Measurements from ENCODE around the gene DHRS9.
"Not testable (repeated sequence)": the region's sequence is repeated elsewhere in the genome, so short reads cannot be mapped to it uniquely, and the experiment has no call there.

DHRS9 gene

DNA sequence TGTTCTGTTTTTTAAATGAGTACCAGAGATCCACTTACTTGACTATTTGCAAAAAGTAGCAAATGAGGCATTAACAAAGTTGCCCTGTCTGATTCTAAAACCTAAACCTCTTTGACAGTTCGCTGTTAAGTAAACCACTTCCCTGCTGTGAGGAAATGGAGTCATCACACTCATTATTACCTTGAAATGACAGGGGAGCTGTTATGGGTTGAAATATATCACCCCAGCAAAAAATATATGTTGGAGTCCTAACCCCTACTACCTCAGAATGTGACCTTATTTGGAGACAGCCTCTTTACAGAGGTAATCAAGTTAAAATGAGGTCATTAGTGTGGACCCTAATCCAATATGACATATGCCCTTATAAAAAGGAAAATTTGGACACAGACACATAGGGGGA is 36.1 kb downstream of the DHRS9 start:
- peak; percentile 92 for DNase-seq

DNA sequence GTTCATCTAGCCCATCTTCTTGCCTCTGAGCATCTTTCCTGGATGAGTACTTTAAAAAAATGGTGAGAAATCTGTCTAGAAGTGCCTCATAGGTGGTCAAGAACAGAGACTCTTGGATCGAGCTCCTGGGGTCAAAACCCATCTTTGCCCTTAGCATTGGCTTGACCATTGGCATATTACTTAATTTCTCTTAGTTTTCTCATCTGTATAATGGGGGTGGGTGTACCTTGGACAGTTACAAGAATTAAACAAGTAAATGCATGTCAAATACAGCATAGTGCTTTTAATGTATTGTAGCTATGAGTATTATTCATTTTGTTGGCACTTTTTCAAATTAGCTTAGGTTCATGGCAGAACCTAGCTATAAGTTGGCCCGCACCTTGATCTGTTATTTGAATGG is 36.8 kb downstream of the DHRS9 start:
- DNase-seq: no peak

DNA sequence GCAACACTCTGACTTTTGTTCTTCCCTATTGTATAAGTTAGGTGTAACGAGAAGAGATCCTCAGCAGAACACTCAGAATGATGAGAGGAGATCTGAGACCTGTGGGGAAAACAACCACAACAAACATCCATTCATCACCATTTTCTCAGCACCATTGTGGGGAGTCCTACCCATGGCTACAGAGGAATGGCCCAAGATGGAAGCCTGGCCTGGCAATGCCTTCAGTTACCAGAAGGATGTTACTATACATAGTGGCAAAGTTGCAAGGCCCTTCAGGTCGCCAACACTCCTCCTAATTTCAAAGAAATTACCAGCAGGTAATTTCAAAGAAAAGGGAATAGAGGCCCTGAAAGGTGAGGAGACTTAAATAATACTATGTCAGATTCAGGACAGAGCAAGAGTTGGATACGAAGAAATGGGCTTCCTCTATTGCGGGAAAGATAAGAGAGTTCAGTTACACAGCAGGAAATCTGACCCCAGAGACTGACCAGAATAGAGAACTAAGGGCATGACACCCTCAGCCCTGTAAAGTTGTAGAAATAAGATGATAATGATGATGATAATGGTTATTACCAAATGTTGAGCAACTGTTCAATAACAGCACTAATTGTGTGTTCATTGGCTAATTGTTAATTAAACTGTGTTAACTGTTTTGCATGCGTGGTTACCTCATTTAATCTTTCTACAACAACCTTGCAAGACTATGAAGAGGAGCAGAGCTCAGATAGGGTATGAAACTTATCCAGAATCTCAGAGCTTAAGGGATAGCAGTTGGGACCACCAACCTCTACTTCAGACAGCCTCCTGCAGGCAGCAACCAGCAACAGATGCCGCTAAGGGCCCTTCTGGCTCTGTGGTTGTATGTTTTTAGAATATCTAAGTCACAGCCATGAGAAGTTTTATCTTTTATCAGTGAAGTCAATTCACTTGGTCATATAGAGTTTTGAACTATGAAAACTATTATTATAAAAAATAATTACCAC is 37.5 kb downstream of the DHRS9 start:
- DNase-seq: no peak

DNA sequence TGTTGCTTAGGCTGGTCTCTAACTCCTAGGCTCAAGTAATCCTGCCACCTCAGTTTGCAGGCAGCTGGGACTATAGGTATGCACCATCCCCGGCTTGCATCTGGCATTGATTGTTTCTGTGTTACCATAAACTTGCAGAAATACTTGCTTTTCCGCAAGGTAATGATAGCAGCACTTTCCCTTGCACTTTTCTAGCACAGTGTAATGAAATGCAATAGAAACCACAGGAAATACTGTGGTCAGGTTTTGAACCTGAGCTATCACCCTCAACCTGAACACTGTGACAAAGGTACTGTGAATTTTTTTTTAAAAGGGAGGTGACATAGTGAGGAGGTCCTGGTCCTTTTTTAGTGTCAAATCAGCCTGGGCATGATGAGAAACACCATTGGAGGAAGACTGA is 38.3 kb downstream of the DHRS9 start:
- no peak for DNase-seq

DNA sequence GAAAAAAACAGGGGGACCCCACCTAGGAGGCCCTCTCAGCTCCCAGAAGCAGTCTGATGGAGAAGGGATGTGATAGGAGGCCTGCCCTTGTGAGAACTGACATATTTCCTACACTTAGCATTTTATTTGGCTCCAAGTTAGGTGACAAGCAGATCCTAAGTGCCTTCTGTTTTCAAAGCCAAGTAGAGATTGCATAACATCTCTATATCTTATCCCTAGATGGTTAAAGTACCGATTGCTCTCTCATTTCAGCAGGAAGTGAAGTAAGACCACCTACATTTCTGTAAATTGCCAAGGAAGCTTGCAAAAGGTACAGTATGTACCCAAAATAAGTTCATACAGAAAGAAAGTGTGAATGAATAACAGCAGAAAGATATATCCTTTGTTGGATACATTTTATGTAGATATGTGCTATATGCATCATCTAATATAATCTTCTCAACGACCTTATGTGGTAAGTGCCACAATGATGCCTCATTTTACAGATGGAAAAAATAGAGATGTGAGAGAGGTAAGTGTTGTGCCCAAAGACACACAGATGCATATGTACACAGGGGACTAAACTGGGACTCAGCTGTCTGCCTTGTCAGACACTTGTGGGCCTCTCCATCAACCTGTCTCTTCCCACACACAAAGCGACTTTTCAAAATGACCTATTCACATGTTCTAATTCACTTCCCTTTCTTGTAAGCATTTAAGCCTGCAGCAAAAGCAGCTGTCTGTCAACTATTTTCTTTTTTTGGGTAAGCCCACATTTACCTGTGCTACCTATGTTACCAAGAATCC is 38.9 kb downstream of the DHRS9 start:
- no peak for DNase-seq

DNA sequence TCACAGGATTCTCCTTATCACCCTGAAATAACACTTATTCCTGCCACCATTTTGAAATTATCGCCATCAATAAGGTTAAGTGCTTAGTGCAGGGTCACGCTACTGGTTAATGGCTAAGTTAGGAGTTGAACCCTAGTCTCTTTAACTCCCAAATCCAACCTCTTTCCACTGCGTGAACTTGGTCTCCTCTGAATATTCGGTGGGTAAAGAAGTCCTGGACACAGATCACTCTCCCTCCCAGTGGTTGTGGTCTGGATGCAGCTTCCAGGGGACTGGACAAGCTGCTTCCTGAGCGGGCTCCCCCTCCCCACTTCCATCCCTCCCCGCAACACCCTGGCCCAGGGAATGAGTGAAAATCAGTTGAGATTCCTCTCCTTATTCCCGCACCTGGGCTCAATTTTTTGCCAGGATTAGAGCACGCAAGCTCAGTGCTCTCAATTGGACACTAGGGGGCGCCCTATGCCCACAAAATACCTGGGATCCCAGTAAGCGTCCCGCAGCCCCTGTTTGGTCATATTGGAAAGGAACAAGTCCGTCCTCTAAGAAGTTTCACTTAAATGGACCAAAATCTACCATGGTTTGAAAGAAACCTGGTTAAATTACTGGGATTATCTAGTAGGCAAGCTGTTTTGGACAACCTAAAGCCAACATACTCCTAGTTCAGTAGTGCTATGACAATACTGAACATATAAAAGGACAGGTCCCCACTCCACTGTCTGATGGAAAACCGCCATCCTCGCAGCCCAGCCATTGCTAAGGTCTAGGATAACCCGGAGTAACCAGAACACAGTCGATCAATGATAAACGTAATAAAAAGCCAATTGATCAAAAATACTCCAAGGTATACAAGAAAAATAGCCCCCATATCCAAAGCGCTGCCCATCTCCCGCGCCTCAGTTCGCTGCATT is 40.4 kb downstream of the DHRS9 start:
- DNase-seq: peak; percentile 95

DNA sequence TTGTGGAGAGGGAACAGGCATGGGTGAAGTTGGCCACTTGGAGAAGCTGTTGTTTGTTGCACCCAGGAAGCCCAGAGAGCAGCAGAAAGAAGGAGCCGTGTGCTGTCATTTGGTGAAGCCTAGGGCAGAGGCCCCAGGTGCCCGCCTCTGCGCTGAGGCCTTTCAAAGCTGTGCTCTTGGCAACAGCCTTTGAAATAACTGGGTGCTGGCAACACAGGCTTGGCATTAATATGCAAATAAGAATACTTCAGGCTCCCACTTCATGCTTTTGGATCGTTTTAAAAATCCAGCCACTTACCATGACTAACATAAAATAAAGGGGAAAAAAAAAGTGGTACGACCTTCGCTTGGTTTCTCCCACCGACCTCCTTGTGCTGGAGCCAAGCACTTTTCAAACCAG is 41.1 kb downstream of the DHRS9 start:
- DNase-seq: no peak

DNA sequence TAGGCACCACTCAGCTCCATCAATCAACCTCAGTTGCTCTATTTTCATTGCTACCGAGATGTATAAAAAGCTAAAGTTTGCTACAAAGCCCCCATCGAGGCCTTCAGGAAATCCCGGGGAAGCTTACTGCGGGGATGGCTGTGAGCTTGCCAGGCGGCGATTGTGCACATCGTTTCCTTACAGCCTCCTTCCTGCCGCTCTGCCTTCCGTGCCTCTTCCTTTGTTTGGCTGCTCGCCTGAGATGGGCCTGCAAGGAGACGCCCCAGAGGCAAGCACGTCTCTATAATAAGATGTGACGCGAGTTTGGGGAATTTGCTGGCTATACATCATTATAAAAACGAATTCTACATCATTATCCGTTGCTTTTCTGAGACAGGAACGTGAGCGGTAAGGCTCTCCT is 41.6 kb downstream of the DHRS9 start:
- peak; percentile 84 for DNase-seq

DNA sequence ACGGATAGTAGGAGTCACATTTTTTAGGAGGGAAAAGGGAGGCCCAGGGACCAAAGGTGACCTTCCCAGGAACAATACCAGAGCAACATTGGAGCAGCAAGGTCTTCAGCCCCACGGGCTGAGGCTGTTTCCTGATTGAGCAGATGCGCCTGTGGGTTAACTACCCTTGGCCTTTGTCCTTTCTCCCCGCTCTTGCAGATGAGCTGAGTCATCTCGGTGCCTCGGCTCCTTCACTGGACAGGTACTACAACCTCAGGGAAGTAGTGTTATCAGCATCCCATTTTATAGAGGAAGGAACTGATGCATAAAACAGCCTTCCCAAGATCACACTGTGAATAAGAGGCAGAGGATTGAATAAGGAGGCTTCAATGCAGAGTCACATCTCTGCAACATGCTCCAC is 43.5 kb downstream of the DHRS9 start:
- no peak for DNase-seq

DNA sequence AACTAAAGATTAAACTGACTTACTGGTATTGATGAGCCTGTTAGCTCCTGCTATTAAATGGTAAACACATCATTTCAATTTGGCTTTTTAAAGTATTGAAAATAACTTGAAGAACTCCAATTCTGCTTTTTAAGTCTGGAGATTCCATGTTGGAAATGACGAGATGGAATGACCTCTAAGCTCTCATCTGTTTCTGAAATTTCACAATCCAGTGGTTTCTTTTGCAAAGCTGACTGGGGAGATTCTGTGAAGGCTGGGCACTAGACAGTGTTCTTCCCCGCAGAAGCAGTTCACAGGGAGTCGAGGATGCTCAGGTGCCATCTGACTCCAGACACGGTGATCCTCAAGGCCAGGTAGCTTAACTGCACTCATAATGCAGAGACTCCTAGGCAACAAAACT is 44.7 kb downstream of the DHRS9 start:
- no peak for DNase-seq

DNA sequence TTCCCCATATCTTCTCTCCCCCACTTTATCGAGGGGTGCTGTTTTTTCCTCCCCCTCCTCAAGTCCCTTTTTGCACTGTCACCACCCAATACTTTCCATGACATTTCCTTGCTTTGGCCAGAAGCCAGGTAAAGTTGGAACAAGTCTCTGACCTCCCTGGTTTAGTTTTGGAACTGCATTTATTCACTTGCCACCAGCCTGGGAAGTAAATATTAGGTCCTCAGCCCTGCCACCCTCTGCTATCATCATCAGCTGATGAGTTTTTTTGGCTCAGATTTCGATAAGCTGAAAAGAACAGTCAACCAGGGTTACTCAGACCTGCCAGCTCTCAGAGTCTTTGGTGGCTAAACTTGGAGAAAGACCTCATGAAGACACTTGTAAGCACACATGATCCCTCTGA is 47.0 kb downstream of the DHRS9 start:
- no peak for DNase-seq

DNA sequence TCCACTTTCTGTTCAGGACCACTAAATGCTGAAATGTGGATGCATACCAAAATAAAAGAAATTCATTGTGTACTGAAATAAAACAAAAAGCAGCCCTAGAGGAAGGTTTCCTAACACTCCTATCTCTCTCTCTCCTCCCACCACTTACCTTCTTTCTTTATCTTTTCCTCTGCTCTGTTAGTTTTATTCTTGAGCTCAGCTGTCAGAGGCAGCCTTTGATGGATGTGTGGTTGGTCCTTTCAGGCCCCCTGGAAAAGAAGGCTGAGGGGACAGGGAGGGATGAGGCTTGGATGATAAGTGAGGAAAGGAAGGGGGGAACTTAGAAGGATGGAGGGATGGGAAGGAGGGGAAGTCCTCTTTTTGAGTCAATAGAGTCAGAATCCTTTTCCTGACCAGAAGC is 47.6 kb downstream of the DHRS9 start:
- DNase-seq: no peak

DNA sequence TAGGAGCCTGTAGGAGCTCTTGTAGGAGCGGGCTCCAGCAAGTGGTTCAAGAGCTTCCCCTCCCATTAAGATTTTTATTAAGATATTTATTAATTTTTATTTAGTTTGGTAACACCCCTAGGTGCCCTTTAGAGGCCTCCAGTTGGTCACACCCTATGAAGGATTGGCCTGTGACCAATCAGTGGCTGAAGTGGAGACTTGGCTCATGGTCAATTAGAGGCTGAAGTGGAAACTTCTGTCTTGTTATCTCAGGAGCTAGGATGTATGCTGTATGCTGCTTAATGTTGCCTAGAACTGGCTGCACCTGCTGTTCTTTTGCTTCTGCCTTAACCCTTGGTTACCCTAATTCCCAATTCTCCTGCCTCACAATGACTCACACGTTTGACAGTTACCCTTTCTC is 48.7 kb downstream of the DHRS9 start:
- DNase-seq: no peak

DNA sequence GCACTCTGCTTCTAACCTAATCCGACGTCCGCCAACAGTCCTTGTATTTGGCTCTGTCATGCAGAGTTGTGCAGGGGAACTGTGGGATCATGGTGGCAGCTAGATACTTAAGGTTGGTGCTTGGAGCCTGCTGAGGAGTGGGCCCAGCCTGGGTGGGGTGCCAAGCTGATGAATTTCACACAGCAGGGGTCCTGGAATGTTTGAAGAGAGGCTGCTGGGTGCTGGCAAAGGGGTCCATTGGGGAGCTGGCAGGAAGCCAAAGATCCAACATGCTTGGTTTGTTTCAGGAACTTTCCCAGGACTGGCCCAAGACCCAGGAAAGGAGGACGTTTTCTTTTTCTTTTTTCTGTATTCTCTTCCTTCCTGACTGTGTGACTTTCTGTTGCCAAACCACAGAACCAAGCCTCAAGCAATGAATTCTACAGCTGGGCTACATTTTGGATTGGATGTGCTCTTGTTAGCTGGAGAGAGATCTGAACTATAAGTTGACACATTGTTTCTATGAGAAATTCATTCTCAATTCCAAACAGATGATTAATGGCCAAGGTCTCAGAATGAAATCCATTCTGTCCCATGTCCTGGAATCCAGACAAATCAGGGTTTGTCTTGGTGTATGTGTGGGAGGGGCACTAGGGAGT is 49.9 kb downstream of the DHRS9 start:
- DNase-seq: peak; percentile 40

DNA sequence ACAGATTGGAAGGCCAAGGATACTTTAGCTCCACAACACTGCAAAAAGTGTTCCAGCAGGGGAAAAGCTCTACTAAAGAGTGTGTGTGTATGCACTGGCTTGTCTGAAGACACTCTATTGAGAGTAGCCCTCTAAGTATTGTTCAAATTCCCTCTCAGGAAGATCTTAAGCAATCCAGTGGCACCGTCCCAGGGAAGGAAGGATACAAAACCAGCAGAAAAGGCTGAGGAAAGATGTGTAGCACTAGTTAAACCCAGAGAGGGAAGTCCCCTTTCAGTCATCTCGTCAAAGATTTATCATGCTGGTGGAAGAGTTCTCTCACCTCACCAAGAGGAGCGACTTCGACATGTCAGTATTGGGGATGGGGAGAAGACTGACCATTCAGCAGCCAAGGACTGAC is 50.5 kb downstream of the DHRS9 start:
- no peak for DNase-seq

DNA sequence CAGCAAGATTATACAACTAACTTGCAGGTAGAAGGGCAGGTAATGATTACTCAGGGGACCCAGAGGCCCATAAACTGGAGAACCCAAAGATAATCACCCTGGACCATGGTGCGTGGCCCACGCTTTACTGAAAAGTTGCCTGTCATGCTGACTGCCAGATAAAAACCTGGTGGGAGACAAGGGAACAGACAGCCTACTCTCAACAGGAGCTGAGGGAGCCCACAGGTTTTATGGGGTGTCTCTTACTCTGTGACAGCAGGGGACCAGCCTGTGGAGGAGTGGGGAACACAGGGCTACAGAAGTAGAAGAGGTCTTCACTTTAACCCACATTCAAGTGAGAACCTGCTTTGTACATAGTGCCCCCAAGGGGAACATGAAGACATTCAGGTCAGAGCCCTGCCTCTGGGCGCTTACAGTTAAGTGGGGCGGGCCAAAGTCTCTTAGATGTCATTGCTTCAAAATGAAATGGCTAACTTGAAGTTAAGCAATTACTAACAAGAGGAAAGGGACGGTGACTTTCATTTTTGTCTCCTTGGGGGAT is 60.4 kb downstream of the DHRS9 start:
- no peak for DNase-seq

DNA sequence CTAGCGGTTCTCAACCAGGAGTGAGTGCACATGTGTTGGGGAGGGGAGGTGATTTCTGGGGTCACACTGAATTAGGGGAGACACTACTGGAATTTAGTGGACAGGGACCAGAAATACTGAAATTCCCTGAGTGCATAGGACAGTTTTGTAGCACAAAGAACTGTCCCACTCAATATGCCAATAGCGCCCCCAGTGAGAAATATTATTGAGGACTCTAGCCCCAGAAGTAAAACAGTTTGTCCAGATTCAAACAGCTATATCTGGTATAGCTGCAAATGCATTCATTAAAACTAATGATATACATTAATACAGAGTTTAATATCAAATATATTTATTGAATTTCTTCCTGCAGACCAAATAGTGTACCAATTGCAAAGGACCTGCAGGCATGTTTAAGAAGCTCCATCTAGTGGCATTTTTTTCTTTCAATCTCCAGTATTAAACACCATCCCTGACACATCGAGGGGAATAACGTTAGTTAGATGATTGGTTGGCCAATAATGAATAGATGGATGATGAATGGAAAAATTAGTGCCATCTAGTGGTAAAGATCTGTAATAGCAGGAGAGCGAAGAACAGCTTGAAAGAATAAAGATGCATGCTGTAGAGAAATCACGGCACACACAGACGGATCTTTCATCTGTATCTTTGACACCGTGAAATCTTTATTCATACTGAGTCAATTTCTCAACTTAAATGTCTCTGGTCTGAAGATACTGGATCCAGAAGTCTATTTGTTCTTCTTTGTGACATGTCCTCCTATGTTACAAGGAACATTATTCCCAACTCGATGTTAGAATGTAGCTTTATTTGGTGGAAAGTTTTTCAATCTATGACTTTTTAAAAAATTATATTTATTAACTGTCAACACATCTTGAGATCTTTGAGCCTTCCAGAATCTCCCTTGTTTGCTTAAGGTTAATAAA is 62.5 kb downstream of the DHRS9 start:
- DNase-seq: peak; percentile 82

DNA sequence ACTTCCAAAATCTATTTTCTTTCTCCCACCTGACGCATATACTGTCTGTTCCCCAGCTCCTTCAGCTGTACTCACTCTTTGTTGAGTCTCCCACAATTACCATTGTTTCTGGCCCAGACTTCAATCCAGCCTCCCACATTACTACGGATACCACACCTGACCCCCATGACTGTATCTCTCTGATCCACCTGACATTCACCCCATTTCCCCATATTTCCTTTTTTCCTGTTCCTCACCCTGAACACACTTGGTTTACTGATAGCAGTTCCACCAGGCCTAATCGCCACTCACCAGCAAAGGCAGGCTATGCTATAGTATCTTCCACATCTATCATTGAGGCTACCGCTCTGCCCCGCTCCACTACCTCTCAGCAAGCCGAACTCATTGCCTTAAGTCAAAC is 64.9 kb downstream of the DHRS9 start:
- DNase-seq: not testable (repeated sequence)

DNA sequence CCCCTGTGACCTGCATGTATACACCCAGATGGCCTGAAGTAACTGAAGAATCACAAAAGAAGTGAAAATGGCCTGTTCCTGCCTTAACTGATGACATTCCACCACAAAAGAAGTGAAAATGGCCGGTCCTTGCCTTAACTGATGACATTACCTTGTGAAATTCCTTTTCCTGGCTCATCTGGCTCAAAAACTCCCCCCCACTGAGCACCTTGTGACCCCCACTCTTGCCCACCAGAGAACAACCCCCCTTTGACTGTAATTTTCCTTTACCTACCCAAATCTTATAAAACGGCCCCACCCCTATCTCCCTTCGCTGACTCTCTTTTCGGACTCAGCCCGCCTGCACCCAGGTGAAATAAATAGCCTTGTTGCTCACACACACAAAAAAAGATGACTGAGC is 67.1 kb downstream of the DHRS9 start:
- DNase-seq: not testable (repeated sequence)

DNA sequence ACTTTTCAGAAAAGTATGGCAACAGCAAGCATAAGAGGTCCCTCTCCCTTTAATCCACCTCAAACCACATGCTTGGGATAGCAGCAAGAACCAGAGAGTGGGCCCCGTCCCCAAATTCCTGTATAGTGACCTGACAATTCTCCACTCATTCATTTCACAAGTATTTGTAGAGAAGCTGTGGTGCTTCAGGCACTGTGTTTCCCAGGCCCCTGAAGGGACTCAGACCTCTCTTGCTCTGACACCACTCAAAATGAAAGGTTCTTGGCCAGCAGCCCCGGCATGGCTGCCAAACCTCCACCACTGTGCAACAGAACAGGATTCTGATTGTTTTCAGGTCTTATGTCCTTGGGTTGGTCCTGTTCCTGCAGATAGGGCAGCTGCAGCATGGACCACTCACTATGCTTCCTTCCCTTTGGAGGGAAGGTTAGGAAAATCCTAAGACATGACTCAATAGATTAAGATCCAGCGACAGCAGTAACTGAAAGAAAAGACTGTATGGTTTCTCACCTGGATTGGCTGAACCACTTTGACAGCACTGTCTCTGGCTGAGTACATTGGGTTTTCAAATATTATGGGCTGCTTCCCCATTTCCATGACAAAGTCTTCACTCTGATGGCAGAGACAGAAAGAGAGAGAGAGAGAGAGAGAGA is 67.6 kb downstream of the DHRS9 start:
- no peak for DNase-seq

Data from eye (tissue), 1 donor.